Measurements from ENCODE around the gene KIF1B.
"Not testable (repeated sequence)": the region's sequence is repeated elsewhere in the genome, so short reads cannot be mapped to it uniquely, and the experiment has no call there.

KIF1B gene

DNA sequence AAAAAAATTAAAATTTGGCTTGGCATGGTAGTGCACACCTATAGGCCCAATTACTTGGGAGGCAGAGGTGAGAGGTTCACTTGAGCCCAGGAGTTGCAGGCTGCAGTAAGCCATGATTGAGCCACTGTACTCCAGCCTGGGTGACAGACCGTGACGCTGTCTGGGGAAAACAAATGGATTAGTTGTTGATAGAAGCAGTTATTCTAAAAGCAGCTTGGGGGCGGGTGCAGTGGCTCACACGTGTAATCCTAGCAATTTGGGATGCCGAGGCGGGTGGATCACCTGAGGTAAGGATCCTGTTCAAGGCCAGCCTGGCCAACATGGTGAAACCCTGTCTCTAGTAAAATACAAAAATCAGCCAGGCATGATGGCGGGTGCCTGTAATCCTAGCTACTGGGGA, 40.3 kb downstream of the KIF1B start:
- TF ChIP-seq OSR1 (CRISPR knock-in tag; IDR thresholded peaks at IDR 0.05) = no peak
- TF ChIP-seq ZNF565 (CRISPR knock-in tag; conservative IDR thresholded peaks at IDR 0.05; ENCODE audit: low read depth) = no peak
- no peak for TF ChIP-seq TOX (CRISPR knock-in tag; IDR thresholded peaks at IDR 0.05; ENCODE audit: borderline replicate concordance)
- TF ChIP-seq PPARA (CRISPR knock-in tag; IDR thresholded peaks at IDR 0.05; ENCODE audit: borderline replicate concordance) = no peak
- TF ChIP-seq, protein P1, sequence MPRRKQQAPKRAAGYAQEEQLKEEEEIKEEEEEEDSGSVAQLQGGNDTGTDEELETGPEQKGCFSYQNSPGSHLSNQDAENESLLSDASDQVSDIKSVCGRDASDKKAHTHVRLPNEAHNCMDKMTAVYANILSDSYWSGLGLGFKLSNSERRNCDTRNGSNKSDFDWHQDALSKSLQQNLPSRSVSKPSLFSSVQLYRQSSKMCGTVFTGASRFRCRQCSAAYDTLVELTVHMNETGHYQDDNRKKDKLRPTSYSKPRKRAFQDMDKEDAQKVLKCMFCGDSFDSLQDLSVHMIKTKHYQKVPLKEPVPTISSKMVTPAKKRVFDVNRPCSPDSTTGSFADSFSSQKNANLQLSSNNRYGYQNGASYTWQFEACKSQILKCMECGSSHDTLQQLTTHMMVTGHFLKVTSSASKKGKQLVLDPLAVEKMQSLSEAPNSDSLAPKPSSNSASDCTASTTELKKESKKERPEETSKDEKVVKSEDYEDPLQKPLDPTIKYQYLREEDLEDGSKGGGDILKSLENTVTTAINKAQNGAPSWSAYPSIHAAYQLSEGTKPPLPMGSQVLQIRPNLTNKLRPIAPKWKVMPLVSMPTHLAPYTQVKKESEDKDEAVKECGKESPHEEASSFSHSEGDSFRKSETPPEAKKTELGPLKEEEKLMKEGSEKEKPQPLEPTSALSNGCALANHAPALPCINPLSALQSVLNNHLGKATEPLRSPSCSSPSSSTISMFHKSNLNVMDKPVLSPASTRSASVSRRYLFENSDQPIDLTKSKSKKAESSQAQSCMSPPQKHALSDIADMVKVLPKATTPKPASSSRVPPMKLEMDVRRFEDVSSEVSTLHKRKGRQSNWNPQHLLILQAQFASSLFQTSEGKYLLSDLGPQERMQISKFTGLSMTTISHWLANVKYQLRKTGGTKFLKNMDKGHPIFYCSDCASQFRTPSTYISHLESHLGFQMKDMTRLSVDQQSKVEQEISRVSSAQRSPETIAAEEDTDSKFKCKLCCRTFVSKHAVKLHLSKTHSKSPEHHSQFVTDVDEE (CRISPR knock-in tag; IDR thresholded peaks at IDR 0.05) = no peak
- TF ChIP-seq TCF4 (CRISPR knock-in tag; IDR thresholded peaks at IDR 0.05; ENCODE audit: borderline replicate concordance) = no peak
- TF ChIP-seq ZC3H10 (CRISPR knock-in tag; IDR thresholded peaks at IDR 0.05) = no peak
- TF ChIP-seq, protein P2, sequence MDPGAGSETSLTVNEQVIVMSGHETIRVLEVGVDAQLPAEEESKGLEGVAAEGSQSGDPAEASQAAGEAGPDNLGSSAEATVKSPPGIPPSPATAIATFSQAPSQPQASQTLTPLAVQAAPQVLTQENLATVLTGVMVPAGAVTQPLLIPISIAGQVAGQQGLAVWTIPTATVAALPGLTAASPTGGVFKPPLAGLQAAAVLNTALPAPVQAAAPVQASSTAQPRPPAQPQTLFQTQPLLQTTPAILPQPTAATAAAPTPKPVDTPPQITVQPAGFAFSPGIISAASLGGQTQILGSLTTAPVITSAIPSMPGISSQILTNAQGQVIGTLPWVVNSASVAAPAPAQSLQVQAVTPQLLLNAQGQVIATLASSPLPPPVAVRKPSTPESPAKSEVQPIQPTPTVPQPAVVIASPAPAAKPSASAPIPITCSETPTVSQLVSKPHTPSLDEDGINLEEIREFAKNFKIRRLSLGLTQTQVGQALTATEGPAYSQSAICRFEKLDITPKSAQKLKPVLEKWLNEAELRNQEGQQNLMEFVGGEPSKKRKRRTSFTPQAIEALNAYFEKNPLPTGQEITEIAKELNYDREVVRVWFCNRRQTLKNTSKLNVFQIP (CRISPR knock-in tag; IDR thresholded peaks at IDR 0.05; ENCODE audit: borderline replicate concordance, low read depth) = no peak
- TF ChIP-seq ZFP30 (CRISPR knock-in tag; IDR thresholded peaks at IDR 0.05) = no peak
- TF ChIP-seq ESRRG (CRISPR knock-in tag; IDR thresholded peaks at IDR 0.05) = no peak
- no peak for TF ChIP-seq ZNF8 (CRISPR knock-in tag; IDR thresholded peaks at IDR 0.05)
- TF ChIP-seq BACH2 (CRISPR knock-in tag; IDR thresholded peaks at IDR 0.05; ENCODE audit: borderline replicate concordance) = no peak
- no peak for TF ChIP-seq ZNF70 (CRISPR knock-in tag; IDR thresholded peaks at IDR 0.05)
- TF ChIP-seq ISL1 (CRISPR knock-in tag; IDR thresholded peaks at IDR 0.05) = no peak
- TF ChIP-seq ZFP3 (CRISPR knock-in tag; IDR thresholded peaks at IDR 0.05) = no peak
- TF ChIP-seq, protein P3, sequence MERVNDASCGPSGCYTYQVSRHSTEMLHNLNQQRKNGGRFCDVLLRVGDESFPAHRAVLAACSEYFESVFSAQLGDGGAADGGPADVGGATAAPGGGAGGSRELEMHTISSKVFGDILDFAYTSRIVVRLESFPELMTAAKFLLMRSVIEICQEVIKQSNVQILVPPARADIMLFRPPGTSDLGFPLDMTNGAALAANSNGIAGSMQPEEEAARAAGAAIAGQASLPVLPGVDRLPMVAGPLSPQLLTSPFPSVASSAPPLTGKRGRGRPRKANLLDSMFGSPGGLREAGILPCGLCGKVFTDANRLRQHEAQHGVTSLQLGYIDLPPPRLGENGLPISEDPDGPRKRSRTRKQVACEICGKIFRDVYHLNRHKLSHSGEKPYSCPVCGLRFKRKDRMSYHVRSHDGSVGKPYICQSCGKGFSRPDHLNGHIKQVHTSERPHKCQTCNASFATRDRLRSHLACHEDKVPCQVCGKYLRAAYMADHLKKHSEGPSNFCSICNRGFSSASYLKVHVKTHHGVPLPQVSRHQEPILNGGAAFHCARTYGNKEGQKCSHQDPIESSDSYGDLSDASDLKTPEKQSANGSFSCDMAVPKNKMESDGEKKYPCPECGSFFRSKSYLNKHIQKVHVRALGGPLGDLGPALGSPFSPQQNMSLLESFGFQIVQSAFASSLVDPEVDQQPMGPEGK (CRISPR knock-in tag; IDR thresholded peaks at IDR 0.05; ENCODE audit: borderline replicate concordance) = no peak
- no peak for ATAC-seq

DNA sequence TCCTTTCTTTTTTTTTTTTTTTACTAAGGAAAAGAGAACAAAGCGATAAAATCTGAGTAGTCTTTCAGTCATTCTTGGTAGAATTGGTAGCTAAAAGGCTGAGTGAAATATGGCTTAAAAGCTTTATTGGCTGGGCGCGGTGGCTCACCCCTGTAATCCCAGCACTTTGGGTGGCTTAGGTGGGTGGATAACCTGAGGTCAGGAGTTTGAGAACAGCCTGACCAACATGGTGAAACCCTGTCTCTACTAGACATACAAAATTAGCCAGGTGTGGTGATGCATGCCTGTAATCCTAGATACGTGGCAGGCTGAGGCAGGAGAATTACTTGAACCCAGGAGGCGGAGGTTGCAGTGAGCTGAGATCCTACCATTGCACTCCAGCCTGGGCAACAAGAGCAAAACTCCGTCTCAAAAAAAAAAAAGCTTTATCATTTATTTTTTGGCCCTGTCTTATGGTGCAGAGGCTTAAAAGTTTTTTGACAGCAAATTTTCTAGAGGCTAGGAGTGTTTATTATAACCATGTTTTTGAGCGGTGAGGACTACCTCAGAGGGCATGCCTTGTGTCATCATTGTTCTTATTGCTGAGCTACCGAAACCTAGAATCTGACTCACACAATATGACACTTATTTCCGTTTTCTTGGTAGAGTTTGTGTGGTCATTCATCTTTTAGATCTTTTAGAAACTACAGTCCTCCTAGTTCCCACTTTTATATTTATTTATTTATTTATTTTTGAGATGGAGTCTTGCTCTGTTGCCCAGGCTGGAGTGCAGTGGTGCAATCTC, 41.1 kb downstream of the KIF1B start:
- ATAC-seq = not testable (repeated sequence)

DNA sequence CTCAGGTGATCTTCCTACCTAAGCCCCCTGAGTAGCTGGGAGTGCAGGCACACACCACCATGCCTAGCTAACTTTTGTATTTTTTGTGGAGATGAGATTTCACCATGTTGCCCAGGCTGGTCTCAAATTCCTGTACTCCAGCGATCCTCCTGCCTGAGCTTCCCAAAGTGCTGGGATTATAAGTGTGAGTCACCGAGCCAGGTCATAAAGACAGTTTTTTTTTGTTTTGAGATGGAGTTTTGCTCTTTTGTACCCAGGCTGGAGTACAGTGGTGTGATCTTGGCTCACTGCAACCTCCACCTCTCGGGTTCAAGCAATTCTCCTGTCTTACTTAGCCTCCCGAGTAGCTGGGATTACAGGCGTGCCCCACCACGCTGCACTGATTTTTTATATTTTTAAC, 42.1 kb downstream of the KIF1B start:
- ATAC-seq = peak; percentile 54
- TF ChIP-seq ISL1 (CRISPR knock-in tag; IDR thresholded peaks at IDR 0.05) (no peak), OSR1 (CRISPR knock-in tag; IDR thresholded peaks at IDR 0.05) (no peak), CSDC2 (CRISPR knock-in tag; IDR thresholded peaks at IDR 0.05) (no peak), TCF4 (CRISPR knock-in tag; IDR thresholded peaks at IDR 0.05; ENCODE audit: borderline replicate concordance) (no peak), ZFP30 (CRISPR knock-in tag; IDR thresholded peaks at IDR 0.05) (no peak)

DNA sequence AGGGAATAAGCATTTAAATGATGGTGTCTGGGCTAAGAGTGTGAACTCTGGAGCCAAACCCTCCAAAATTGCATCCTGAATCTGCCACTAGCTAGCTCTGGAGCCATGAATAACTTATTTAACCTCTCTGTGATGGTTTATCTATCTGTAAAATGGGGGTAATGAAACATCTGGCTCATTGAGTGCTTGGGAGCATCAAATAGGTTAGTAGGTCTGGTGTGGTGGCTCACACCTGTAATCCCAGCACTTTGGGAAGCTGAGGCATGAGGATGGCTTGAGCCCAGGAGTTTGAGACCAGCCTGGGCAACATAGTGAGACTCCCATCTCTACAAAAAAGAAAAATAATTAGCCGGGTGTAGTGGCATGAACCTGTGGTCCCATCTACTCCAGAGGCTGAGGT, 42.8 kb downstream of the KIF1B start:
- ATAC-seq = no peak
- TF ChIP-seq ARNTL (CRISPR knock-in tag; IDR thresholded peaks at IDR 0.05; ENCODE audit: borderline replicate concordance, low read depth) (no peak), ZNF8 (CRISPR knock-in tag; IDR thresholded peaks at IDR 0.05) (no peak), ESRRG (CRISPR knock-in tag; IDR thresholded peaks at IDR 0.05) (no peak), PPARA (CRISPR knock-in tag; IDR thresholded peaks at IDR 0.05; ENCODE audit: borderline replicate concordance) (no peak), CSDC2 (CRISPR knock-in tag; IDR thresholded peaks at IDR 0.05) (no peak), ZC3H10 (CRISPR knock-in tag; IDR thresholded peaks at IDR 0.05) (no peak), OSR1 (CRISPR knock-in tag; IDR thresholded peaks at IDR 0.05) (no peak), ISL1 (CRISPR knock-in tag; IDR thresholded peaks at IDR 0.05) (no peak), BACH2 (CRISPR knock-in tag; IDR thresholded peaks at IDR 0.05; ENCODE audit: borderline replicate concordance) (no peak)
- TF ChIP-seq, protein P4, sequence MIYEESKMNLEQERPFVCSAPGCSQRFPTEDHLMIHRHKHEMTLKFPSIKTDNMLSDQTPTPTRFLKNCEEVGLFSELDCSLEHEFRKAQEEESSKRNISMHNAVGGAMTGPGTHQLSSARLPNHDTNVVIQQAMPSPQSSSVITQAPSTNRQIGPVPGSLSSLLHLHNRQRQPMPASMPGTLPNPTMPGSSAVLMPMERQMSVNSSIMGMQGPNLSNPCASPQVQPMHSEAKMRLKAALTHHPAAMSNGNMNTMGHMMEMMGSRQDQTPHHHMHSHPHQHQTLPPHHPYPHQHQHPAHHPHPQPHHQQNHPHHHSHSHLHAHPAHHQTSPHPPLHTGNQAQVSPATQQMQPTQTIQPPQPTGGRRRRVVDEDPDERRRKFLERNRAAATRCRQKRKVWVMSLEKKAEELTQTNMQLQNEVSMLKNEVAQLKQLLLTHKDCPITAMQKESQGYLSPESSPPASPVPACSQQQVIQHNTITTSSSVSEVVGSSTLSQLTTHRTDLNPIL (CRISPR knock-in tag; IDR thresholded peaks at IDR 0.05; ENCODE audit: low read depth) = no peak

Measured in SK-N-SH treated with all-trans-retinoic acid at 6 μM for 48 hours (cell line).